GM23248 (cell line): ENCODE data around the gene USP32. TPM values are rescaled to one million over a fixed set of nuclear protein-coding genes. Genes with fewer than 3 reads are reported as not detected.

Source experiments
- DNase-seq: peaks from one replicate; pipeline ENCODE4 v3.0.0-alpha.2; 2015
- H2AFZ ChIP-seq: fragments of 200-600 bp; sonication (generic); 2 replicates; pipeline ENCODE4 v1.6.1; 2016; ENCODE audit warnings: antibody characterized with exemption
- H3F3A ChIP-seq: fragments of 200-600 bp; sonication (generic); 2 replicates; pipeline ENCODE4 v1.6.1; 2016; ENCODE audit warnings: mild to moderate bottlenecking, antibody characterized with exemption, mixed run types; ENCODE audit not compliant: insufficient read depth
- H3K27ac ChIP-seq: fragments of 200-600 bp; sonication (generic); 2 replicates; pipeline ENCODE4 v1.5.1; 2016; ENCODE audit warnings: mild to moderate bottlenecking
- H3K27me3 ChIP-seq: fragments of 200-600 bp; sonication (generic); replicated peaks from 2 replicates; pipeline ENCODE4 v1.6.1; 2016; ENCODE audit warnings: mild to moderate bottlenecking; ENCODE audit not compliant: insufficient read depth
- H3K36me3 ChIP-seq: fragments of 200-600 bp; sonication (generic); 2 replicates; pipeline ENCODE4 v1.6.1; 2016; ENCODE audit warnings: low read depth, mild to moderate bottlenecking
- H3K4me1 ChIP-seq: fragments of 200-600 bp; sonication (generic); 2 replicates; pipeline ENCODE4 v1.6.1; 2016; ENCODE audit warnings: mild to moderate bottlenecking; ENCODE audit not compliant: insufficient read depth
- H3K4me2 ChIP-seq: fragments of 200-600 bp; sonication (generic); one replicate; pipeline ENCODE4 v1.6.1; 2016; ENCODE audit warnings: mild to moderate bottlenecking; ENCODE audit not compliant: unreplicated experiment
- H3K4me3 ChIP-seq: fragments of 200-600 bp; sonication (generic); 2 replicates; pipeline ENCODE4 v1.5.1; 2016; ENCODE audit warnings: mild to moderate bottlenecking
- H3K79me2 ChIP-seq: fragments of 200-600 bp; sonication (generic); 2 replicates; pipeline ENCODE4 v1.6.1; 2016; ENCODE audit warnings: mild to moderate bottlenecking; ENCODE audit not compliant: insufficient read depth
- H3K9ac ChIP-seq: fragments of 200-600 bp; sonication (generic); 2 replicates; pipeline ENCODE4 v1.6.1; 2016; ENCODE audit warnings: mild to moderate bottlenecking
- H3K9me2 ChIP-seq: fragments of 200-600 bp; sonication (generic); 2 replicates; pipeline ENCODE4 v1.6.1; 2016; ENCODE audit warnings: mixed run types, mild to moderate bottlenecking, moderate library complexity; ENCODE audit not compliant: insufficient read depth
- H3K9me3 ChIP-seq: fragments of 200-600 bp; sonication (generic); one replicate; pipeline ENCODE4 v1.6.1; 2017; ENCODE audit warnings: low read depth
- H4K20me1 ChIP-seq: fragments of 200-600 bp; sonication (generic); 2 replicates; pipeline ENCODE4 v1.6.0; 2016; ENCODE audit not compliant: insufficient read depth
- EZH2 ChIP-seq: fragments of 200-600 bp; sonication (generic); IDR thresholded peaks from 2 replicates; pipeline ENCODE4 v1.6.1; 2018; ENCODE audit warnings: antibody characterized with exemption, mild to moderate bottlenecking; ENCODE audit not compliant: insufficient read depth, poor library complexity, severe bottlenecking
- EZH2phosphoT487 ChIP-seq: fragments of 200-600 bp; sonication (generic); IDR thresholded peaks from 2 replicates; pipeline ENCODE4 v1.6.1; 2018; ENCODE audit warnings: antibody characterized with exemption, moderate library complexity, mild to moderate bottlenecking, low read depth; ENCODE audit not compliant: insufficient read depth
- WGBS, 2 experiments: methylation state at CpG; one replicate each; pipeline ENCODE4 v1.1.6; 2015 to 2017; ENCODE audit warnings: low lambda C conversion rate in 2 of 2, low coverage in 1 of 2; ENCODE audit errors: missing lambda C conversion rate in 2 of 2; 5-methylcytosine and 5-hydroxymethylcytosine counted together
- in situ Hi-C: fragments of 300-500 bp; cut with MboI; formaldehyde crosslinking; loops from 2 replicates; pipeline ENCODE4 v1.15.0; 2020
- polyA plus RNA-seq: library from polyadenylated mRNA; unstranded; fragments of >200 nt; fragmentation: Nextera tagmentation; extraction: Ambion mirVana; gene quantifications from 2 replicates; pipeline ENCODE4 v1.2.1, GENCODE V29; 2016
- total RNA-seq: library from RNA; depleted of rRNA; stranded (reverse); fragments of >200 nt; shearing (Covaris generic); gene quantifications from 2 replicates; pipeline ENCODE4 v1.2.3, GENCODE V29; 2014

Gene USP32
- total and polyA plus RNA-seq, 2 experiments from 2014 or later: 14.0 to 33.9 TPM

DNA sequence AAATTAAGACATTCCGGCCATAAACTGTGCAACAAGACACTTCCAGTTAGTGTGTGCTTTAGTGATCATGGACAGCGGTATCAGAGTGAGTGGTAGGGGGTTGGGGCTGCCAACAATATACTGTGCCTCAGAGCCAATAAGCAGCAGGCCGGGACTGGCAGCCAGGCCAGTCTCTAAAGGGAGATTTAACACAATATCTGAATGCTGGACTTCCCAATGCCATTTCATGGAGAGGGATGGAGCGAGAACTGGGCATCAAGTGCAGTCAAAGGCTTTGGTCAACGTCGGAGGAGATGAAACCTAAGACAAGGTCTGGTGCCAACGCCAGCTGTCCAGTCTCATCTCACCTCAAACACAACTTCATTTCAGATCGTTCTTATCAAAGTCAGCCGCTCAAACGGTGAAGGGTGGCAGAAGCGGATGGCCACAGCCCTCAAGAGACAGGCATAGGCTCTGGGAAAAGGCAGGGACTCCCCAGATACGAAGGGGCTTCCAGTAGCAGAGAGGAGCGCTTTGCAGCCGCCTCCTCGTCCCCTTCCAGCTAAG lies 935 bp downstream of the USP32 start:
- peaks cover 59% of the 10 kb centered on the region for H3K79me2 ChIP-seq
- no peak for TF ChIP-seq EZH2
- TF ChIP-seq EZH2phosphoT487: no peak

DNA sequence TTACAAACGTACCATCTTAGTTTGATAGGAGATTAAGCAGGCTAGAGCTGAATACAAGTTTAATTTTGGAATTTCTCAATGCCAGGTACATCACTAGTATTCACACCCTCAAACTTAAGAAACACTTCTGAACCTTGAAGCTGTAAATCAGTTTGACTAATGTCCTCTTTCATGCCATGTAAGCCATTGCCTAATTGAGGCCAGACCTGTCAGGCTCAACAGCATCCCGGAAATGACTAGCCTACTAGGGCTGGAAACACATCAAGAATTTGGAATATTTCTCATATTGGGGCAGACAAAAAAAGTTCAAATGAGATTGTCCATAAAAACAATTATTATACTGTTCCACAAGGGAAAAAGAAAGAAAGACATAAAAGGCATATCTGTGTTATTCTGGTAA lies 1.7 kb downstream of the USP32 start:
- in situ Hi-C loops: loop anchor here (10.0 kb wide), 1 partner anchor 55 kb away; no protein-coding TSS in a partner anchor

More for the DNA sequence above, 935 bp downstream of the USP32 start:
- H2AFZ ChIP-seq: peak overlapping the region; percentile 75
- in situ Hi-C loops: loop anchor here (10.0 kb wide), 1 partner anchor 56 kb away; no protein-coding TSS in a partner anchor
- no peaks in the 10 kb centered on the region for H3K27me3 ChIP-seq
- 1 to 2% methylated on average over 15 of the region's 15 CpGs for WGBS, 2 experiments
- peaks cover 40% of the 10 kb centered on the region for H3K4me1 ChIP-seq
- peak overlapping the region; percentile 91 for H3K4me2 ChIP-seq
- H3K27ac ChIP-seq: peak overlapping the region; percentile 91
- H3K9me2 ChIP-seq: no peaks in the 10 kb centered on the region
- peak; percentile 68 for DNase-seq
- peaks cover 8% of the 10 kb centered on the region; the same call in 1 of the 2 replicates for H4K20me1 ChIP-seq
- H3K9me3 ChIP-seq: no peaks in the 10 kb centered on the region
- H3K36me3 ChIP-seq: no peaks in the 10 kb centered on the region
- peaks cover 31% of the 10 kb centered on the region for H3F3A ChIP-seq
- H3K4me3 ChIP-seq: peak overlapping the region; percentile 89
- H3K9ac ChIP-seq: peak overlapping the region; percentile 91

DNA sequence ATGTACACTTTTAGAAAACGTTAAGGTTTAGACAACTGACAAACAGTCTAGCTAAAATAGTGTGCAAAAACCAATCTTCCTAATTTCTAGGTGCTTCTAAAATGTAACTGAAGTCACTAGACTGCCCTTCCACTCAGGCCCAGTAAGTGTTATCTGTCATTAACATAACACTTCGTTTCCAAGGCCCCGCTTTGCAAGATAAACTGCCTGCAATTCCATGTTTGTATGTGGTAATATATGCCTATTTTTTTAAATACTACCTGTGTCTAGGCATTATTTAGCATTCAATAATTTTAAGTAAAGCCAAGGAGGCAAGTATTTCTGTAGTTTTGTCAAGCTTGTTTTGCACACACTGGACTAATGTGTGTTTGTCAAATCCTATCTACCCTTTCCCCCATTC lies 3.2 kb downstream of the USP32 start:
- H3K27me3 ChIP-seq: no peaks in the 10 kb centered on the region
- peaks cover 15% of the 10 kb centered on the region; the same call in 1 of the 2 replicates for H4K20me1 ChIP-seq
- no peak overlapping the region for H3K27ac ChIP-seq
- no peaks in the 10 kb centered on the region for H3K36me3 ChIP-seq
- H3K79me2 ChIP-seq: peaks cover 81% of the 10 kb centered on the region
- H3K9ac ChIP-seq: no peak overlapping the region
- H3K4me1 ChIP-seq: peaks cover 58% of the 10 kb centered on the region
- H2AFZ ChIP-seq: no peak overlapping the region
- no peak for DNase-seq
- peaks cover 37% of the 10 kb centered on the region for H3F3A ChIP-seq
- WGBS, 2 experiments: 64 to 67% methylated on average over 3 of the region's 3 CpGs
- in situ Hi-C loops: no loop called here
- H3K4me2 ChIP-seq: no peak overlapping the region
- H3K9me3 ChIP-seq: no peaks in the 10 kb centered on the region
- H3K9me2 ChIP-seq: no peaks in the 10 kb centered on the region
- H3K4me3 ChIP-seq: no peak overlapping the region
- TF ChIP-seq EZH2phosphoT487 (no peak), EZH2 (no peak)

More for the DNA sequence above, 1.7 kb downstream of the USP32 start:
- peaks cover 11% of the 10 kb centered on the region; the same call in 1 of the 2 replicates for H4K20me1 ChIP-seq
- peaks cover 48% of the 10 kb centered on the region for H3K4me1 ChIP-seq
- H3K9ac ChIP-seq: peak overlapping the region; percentile 91
- DNase-seq: peak; percentile 83
- H3K9me2 ChIP-seq: no peaks in the 10 kb centered on the region
- H3K36me3 ChIP-seq: no peaks in the 10 kb centered on the region
- H3K9me3 ChIP-seq: no peaks in the 10 kb centered on the region
- H2AFZ ChIP-seq: peak overlapping the region; percentile 75; the same call in 1 of the 2 replicates
- H3K27me3 ChIP-seq: no peaks in the 10 kb centered on the region
- peak overlapping the region; percentile 91 for H3K4me2 ChIP-seq
- H3F3A ChIP-seq: peaks cover 31% of the 10 kb centered on the region
- H3K4me3 ChIP-seq: peak overlapping the region; percentile 89
- peak overlapping the region; percentile 91 for H3K27ac ChIP-seq
- WGBS, 2 experiments: 0% methylated on average over 2 of the region's 2 CpGs
- TF ChIP-seq EZH2phosphoT487 (no peak), EZH2 (no peak)
- peaks cover 67% of the 10 kb centered on the region for H3K79me2 ChIP-seq

DNA sequence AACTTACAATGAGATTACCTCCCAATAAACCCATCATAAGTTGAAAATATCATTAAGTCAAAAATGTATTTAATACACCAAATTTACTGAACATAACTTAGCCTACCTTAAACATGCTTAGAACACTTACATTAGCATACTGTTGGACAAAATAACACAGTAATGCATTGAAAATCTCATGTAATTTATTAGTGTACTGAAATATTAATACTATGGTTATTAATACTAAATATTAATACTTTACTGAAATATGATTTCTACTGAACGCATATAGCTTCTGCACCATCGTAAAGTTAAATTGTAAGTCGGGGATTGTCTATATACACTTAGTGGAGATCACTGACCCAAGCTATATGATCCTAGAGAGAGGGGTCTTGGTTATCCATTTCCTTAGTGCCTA lies 4.3 kb downstream of the USP32 start:
- WGBS, 2 experiments: 93 to 98% methylated on average over 3 of the region's 3 CpGs
- in situ Hi-C loops: no loop called here
- no peaks in the 10 kb centered on the region for H3K27me3 ChIP-seq
- H3K4me1 ChIP-seq: peaks cover 59% of the 10 kb centered on the region
- peaks cover 92% of the 10 kb centered on the region for H3K79me2 ChIP-seq
- H2AFZ ChIP-seq: no peak overlapping the region
- no peaks in the 10 kb centered on the region for H3K9me3 ChIP-seq
- peaks cover 36% of the 10 kb centered on the region for H3F3A ChIP-seq
- no peaks in the 10 kb centered on the region for H3K9me2 ChIP-seq
- no peak overlapping the region for H3K4me3 ChIP-seq
- H3K36me3 ChIP-seq: no peaks in the 10 kb centered on the region
- peaks cover 20% of the 10 kb centered on the region; the same call in 1 of the 2 replicates for H4K20me1 ChIP-seq
- DNase-seq: no peak
- H3K9ac ChIP-seq: no peak overlapping the region
- H3K4me2 ChIP-seq: no peak overlapping the region
- H3K27ac ChIP-seq: no peak overlapping the region
- TF ChIP-seq EZH2phosphoT487 (no peak), EZH2 (no peak)
